Neural cell (in vitro differentiated cells): ENCODE measurements around the gene SMIM1.

Experiments used
- EZH2 ChIP-seq: fragments of 200-600, 300-800 bp; shearing (Covaris generic), sonication (generic); IDR thresholded peaks from 2 replicates; pipeline ENCODE4 v1.6.1; 2014; ENCODE audit warnings: antibody characterized with exemption, low read length, borderline replicate concordance, mild to moderate bottlenecking; ENCODE audit not compliant: insufficient read depth, poor library complexity, severe bottlenecking
- MXI1 ChIP-seq: fragments of 450-650 bp; conservative IDR thresholded peaks from 2 replicates; pipeline ENCODE4 v1.6.1; 2014; ENCODE audit warnings: antibody characterized with exemption, mild to moderate bottlenecking; ENCODE audit not compliant: poor library complexity, severe bottlenecking
- POLR2AphosphoS5 ChIP-seq: IDR thresholded peaks from 2 replicates; pipeline ENCODE4 v1.6.1; 2012
- RAD21 ChIP-seq: fragments of 450-650 bp; conservative IDR thresholded peaks from 2 replicates; pipeline ENCODE4 v1.6.1; 2014; ENCODE audit warnings: antibody characterized with exemption, mild to moderate bottlenecking, moderate library complexity
- SMC3 ChIP-seq: fragments of 450-650 bp; conservative IDR thresholded peaks from 2 replicates; pipeline ENCODE4 v1.6.1; 2014; ENCODE audit warnings: antibody characterized with exemption, mild to moderate bottlenecking, moderate library complexity; ENCODE audit not compliant: poor library complexity
- TF ChIP-seq, protein P1 (sequence below): fragments of 450-650 bp; IDR thresholded peaks from 2 replicates; pipeline ENCODE4 v1.5.1; 2014; ENCODE audit warnings: antibody characterized with exemption, mild to moderate bottlenecking, moderate library complexity; ENCODE audit not compliant: poor library complexity, severe bottlenecking
- TF ChIP-seq, protein P2 (sequence below): IDR thresholded peaks from 2 replicates; pipeline ENCODE4 v1.6.1; 2012; ENCODE audit warnings: borderline replicate concordance

DNA sequence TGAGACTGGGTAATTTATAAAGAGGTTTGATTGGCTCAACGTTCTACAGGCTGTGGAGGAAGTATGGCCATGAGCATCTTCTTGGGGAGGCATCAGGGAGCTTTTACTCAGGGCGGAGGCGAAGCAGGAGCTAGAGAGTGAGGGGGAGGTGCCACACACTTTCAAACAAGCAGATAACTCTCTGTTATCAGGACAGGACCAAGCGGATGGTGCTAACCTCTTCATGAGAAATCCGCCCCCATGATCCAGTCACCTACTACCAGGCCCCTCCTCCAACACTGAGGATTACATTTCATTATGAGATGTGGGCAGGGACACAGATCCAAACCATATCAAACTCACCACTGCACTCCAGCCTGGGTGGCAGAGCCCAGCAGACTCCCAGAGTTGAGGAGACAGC, 35.2 kb downstream of the SMIM1 start:
- TF ChIP-seq, protein P1, sequence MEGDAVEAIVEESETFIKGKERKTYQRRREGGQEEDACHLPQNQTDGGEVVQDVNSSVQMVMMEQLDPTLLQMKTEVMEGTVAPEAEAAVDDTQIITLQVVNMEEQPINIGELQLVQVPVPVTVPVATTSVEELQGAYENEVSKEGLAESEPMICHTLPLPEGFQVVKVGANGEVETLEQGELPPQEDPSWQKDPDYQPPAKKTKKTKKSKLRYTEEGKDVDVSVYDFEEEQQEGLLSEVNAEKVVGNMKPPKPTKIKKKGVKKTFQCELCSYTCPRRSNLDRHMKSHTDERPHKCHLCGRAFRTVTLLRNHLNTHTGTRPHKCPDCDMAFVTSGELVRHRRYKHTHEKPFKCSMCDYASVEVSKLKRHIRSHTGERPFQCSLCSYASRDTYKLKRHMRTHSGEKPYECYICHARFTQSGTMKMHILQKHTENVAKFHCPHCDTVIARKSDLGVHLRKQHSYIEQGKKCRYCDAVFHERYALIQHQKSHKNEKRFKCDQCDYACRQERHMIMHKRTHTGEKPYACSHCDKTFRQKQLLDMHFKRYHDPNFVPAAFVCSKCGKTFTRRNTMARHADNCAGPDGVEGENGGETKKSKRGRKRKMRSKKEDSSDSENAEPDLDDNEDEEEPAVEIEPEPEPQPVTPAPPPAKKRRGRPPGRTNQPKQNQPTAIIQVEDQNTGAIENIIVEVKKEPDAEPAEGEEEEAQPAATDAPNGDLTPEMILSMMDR, result no peak
- TF ChIP-seq POLR2AphosphoS5 (no peak), RAD21 (no peak), EZH2 (no peak), SMC3 (no peak), MXI1 (no peak)
- TF ChIP-seq, protein P2, sequence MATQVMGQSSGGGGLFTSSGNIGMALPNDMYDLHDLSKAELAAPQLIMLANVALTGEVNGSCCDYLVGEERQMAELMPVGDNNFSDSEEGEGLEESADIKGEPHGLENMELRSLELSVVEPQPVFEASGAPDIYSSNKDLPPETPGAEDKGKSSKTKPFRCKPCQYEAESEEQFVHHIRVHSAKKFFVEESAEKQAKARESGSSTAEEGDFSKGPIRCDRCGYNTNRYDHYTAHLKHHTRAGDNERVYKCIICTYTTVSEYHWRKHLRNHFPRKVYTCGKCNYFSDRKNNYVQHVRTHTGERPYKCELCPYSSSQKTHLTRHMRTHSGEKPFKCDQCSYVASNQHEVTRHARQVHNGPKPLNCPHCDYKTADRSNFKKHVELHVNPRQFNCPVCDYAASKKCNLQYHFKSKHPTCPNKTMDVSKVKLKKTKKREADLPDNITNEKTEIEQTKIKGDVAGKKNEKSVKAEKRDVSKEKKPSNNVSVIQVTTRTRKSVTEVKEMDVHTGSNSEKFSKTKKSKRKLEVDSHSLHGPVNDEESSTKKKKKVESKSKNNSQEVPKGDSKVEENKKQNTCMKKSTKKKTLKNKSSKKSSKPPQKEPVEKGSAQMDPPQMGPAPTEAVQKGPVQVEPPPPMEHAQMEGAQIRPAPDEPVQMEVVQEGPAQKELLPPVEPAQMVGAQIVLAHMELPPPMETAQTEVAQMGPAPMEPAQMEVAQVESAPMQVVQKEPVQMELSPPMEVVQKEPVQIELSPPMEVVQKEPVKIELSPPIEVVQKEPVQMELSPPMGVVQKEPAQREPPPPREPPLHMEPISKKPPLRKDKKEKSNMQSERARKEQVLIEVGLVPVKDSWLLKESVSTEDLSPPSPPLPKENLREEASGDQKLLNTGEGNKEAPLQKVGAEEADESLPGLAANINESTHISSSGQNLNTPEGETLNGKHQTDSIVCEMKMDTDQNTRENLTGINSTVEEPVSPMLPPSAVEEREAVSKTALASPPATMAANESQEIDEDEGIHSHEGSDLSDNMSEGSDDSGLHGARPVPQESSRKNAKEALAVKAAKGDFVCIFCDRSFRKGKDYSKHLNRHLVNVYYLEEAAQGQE, result no peak
